ENCODE measurements around the gene IL13. TPM values are rescaled to one million over a fixed set of nuclear protein-coding genes. Genes with fewer than 3 reads are reported as not detected.

Gene IL13
- total and polyA plus RNA-seq, 10 of the 15 experiments (the other 5 are each of a cell fraction or from before 2014, with no cell fraction given): 0.06 to 0.40 (median 0.11) TPM; not detected in 6

GRCh38 chr5:132622608-132623007, 35.4 kb upstream of the IL13 start:
- DNase-seq (ENCODE audit: low read depth, low spot score): no peak
- Histone ChIP-seq H3K4me3 (no peak overlapping the region), H3K4me2 (ENCODE audit: control insufficient read depth, insufficient read depth) (no peak overlapping the region), H3K79me2 (ENCODE audit: control insufficient read depth, insufficient read depth, low read length) (no peaks in the 10 kb centered on the region; the same call in 1 of the 2 replicates), H3K27me3 (replicated peaks in 1 of 2; ENCODE audit: control insufficient read depth in 2 of 2, insufficient read depth in 2 of 2, low read length in 1 of 2) (no peaks in the 10 kb centered on the region), H2AFZ (ENCODE audit: control insufficient read depth, low read depth, low read length) (no peak overlapping the region), H3K9ac (ENCODE audit: control insufficient read depth, insufficient read depth, low read length) (no peak overlapping the region), H3K36me3 (ENCODE audit: control insufficient read depth in 2 of 2, insufficient read depth in 2 of 2, low read length in 1 of 2) (peaks cover 2 to 18% of the 10 kb centered on the region in 2 experiments; a peak in 3 of 4 replicates), H3K4me1 (ENCODE audit: control insufficient read depth, insufficient read depth, low read length) (0 out of 2 replicates have a peak, but pooled peaks cover 3% of the 10 kb centered on the region), H3K9me3 (replicated peaks; ENCODE audit: control insufficient read depth, insufficient read depth, low read length) (no peaks in the 10 kb centered on the region), H4K20me1 (ENCODE audit: control insufficient read depth, insufficient read depth) (no peaks in the 10 kb centered on the region), H3K27ac (ENCODE audit: control insufficient read depth, insufficient read depth) (no peak overlapping the region)
- BruUV-seq (replicated peaks): no TSS peak
- ChIA-PET POLR2A (interaction anchor here (0.5 to 1.4 kb wide), 3 partner anchors 17 to 1631 kb away, joined by 3 to 6 read pairs (median 3); no protein-coding TSS in a partner anchor), CTCF (interaction anchor here (1.0 to 1.2 kb wide), 2 partner anchors 23 to 41 kb away, joined by 4 read pairs; no protein-coding TSS in a partner anchor), SMC1A (ENCODE audit: uncharacterized antibody, unreplicated experiment) (interaction anchor here (0.8 to 3.3 kb wide), 11 partner anchors 9 to 224 kb away, joined by 3 to 29 read pairs (median 3); no protein-coding TSS in a partner anchor), RAD21 (ENCODE audit: unreplicated experiment) (interaction anchor here (1.1 to 2.2 kb wide), 5 partner anchors 18 to 195 kb away, joined by 3 to 13 read pairs (median 5); no protein-coding TSS in a partner anchor)
- TF ChIP-seq ESRRA (IDR thresholded peaks at IDR 0.05; ENCODE audit: low read length): no peak
- no peak for TF ChIP-seq E2F8 (IDR thresholded peaks at IDR 0.05; ENCODE audit: low read depth, partially characterized antibody)
- no peak for TF ChIP-seq NFYB (IDR thresholded peaks at IDR 0.05; ENCODE audit: insufficient read depth, low read depth, low read length)
- no peak for TF ChIP-seq TCF12 (IDR thresholded peaks at IDR 0.05; ENCODE audit: low read depth, low read length)
- no peak for TF ChIP-seq SMC3 (IDR thresholded peaks at IDR 0.05; ENCODE audit: borderline replicate concordance, low read length)
- no peak for TF ChIP-seq ZSCAN29 (IDR thresholded peaks at IDR 0.05)
- TF ChIP-seq DPF2 (IDR thresholded peaks at IDR 0.05): no peak
- no peak for TF ChIP-seq SIN3A (IDR thresholded peaks at IDR 0.05; ENCODE audit: low read depth, low read length)
- TF ChIP-seq PKNOX1 (IDR thresholded peaks at IDR 0.05): no peak
- no peak for TF ChIP-seq TCF7 (IDR thresholded peaks at IDR 0.05; ENCODE audit: borderline replicate concordance)
- TF ChIP-seq ZNF687 (IDR thresholded peaks at IDR 0.05): no peak
- TF ChIP-seq RAD51 (IDR thresholded peaks at IDR 0.05): no peak
- TF ChIP-seq MXI1 (IDR thresholded peaks at IDR 0.05; ENCODE audit: low read depth, low read length): no peak
- TF ChIP-seq CREB1 (IDR thresholded peaks at IDR 0.05; ENCODE audit: low read depth): no peak
- no peak for TF ChIP-seq FOXK2 (IDR thresholded peaks at IDR 0.05)
- FAIRE-seq: no peak
- intact Hi-C loops (cut with micrococcal nuclease; ENCODE audit: unreplicated experiment): no loop called here
- ATAC-seq: no peak
- in situ Hi-C loops (cut with MboI): no loop called here

Measured in GM12878 (cell line).